HG02840 (cell line): ENCODE measurements around the gene CHML.

Experiments used
- ATAC-seq: cut with Tn5 transposase; IDR thresholded peaks from one replicate; pipeline ENCODE4 v1.9.1; 2021; ENCODE audit warnings: mild to moderate bottlenecking, moderate library complexity, moderate number of reproducible peaks; ENCODE audit not compliant: unreplicated experiment, low FRiP score

Gene CHML

DNA sequence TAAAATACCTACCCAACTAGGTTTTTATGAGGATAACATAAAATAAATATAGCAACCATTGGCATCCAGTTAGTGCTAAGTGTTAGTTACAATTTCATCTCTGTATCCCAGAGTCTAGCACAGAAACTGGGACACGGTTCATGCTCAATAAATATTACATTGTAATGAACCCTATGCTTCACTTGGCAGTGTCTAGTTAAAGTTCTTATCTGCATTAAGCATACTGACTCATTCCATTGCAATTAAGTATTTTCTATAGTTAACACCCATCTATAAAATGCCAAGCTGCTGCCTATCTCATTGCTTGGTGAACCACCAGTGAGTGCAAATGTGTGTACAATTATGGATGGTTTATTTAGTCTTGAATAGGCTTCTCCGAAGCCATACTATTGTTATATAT is 15.2 kb downstream of the CHML start:
- ATAC-seq, result no peak

DNA sequence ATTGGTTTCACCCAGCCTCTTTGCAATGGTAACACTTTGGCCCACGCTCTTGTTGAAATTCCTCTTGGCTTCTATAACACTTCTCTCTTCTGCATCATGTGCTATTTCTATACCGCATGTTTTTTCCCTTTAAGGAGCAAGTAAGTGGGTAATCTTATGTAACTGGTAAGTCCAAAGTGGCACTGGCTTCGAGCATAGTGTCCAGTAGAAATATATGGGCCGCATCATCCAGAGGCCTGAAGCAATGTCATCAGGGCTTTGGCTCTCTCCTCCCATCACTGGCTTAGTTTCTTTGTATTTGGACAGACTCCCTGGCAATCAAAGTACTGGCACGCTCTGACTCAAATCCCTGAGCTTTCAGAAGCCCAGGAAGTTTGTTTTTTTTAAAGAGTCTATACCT is 17.5 kb downstream of the CHML start:
- ATAC-seq, result no peak

- ATAC-seq, result no peak
Observed at GRCh38 chr1:241617426-241617825, 22.7 kb downstream of the CHML start.

- no peak for ATAC-seq
Observed at GRCh38 chr1:241615043-241615974, 24.9 kb downstream of the CHML start.

- no peak for ATAC-seq
Observed at GRCh38 chr1:241614572-241614971, 25.6 kb downstream of the CHML start.

DNA sequence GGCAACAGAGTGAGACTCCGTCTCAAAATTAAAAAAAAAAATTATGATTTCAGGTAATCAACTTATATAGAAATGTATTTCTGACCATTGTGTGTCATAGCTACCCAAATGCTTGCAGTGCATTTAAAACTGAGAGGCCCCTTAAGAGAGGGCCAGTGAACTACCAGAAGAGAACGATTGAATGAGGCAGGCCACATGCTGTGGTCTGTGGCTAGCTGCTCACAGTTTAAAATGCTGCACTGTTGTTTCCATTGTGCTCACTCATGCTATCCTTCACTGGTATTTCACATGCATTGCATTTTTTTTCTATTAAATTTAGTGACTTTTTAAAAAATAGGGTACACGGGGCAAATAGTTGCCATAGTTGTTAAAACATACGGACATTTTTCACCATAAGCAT is 26.0 kb downstream of the CHML start:
- no peak for ATAC-seq

- no peak for ATAC-seq
Observed at GRCh38 chr1:241612533-241613477, 27.4 kb downstream of the CHML start.

- no peak for ATAC-seq
Observed at GRCh38 chr1:241611736-241612135, 28.4 kb downstream of the CHML start.

- ATAC-seq, result peak; percentile 89
Observed at GRCh38 chr1:241611063-241611462, 29.1 kb downstream of the CHML start.

DNA sequence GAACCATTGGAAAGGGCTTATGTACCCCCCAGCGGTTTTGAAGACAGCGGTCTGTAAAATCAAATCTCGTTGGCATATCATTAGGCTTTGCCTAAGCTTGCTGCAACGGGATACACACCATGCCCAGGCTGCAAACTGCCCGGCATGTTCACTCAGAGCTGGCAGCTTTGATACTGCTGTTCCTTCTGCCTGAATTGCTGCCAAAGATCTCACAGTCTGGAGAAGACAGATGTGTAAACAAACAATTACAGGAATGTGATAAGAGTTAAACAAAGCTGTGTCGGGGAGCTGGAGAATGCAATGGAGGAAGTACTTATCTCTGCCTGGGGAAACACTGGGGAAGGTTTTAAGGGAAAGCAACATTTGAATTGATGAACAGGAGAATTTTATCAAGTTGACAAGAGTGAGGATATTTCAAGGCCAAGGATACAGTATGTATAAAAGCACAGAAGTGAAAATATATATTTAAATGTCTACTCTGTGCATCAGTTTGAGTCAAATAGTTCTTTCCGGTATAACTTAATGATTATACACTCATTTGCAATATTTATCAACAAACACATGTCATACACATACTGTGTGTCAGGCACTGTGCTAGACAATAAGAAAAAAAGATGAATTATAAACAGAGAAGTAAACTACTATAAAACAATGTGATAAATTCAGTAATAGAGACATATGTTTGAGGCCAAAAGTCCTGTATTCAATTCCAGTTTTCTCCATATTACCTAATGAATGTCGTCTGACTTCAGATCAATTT is 29.9 kb downstream of the CHML start:
- no peak for ATAC-seq

DNA sequence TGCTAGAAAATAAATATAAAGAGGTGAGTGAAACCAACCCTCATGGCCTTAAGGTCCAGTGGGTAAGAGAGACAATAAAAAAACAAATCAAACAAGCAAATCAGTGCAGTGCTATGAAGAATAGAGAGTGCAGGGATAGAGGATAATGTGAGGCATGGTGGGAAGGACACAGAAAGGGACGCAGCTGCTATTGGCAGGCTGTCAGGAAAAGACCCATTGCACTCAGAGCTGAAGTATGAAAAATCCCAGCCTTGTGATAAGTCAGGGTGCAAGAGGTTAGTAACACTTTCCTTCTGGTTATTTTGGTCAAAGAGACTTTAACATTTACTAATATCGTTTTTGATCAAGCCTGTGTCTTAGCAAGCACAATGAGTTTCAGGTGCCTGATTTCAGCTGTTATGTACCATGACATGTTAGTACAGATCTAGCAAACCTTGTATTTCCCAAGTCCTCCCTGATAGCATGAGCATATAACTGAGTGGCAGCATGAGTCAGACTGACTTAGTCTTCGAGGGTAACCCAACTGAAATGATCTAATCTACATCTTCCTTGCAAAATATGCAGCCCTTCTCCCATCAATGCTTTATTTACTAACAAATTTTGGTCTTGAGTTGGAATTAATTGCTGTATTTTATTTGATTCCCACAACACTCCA is 31.7 kb downstream of the CHML start:
- no peak for ATAC-seq

GRCh38 chr1:241607497-241607896 is 32.7 kb downstream of the CHML start:
- ATAC-seq, result no peak

DNA sequence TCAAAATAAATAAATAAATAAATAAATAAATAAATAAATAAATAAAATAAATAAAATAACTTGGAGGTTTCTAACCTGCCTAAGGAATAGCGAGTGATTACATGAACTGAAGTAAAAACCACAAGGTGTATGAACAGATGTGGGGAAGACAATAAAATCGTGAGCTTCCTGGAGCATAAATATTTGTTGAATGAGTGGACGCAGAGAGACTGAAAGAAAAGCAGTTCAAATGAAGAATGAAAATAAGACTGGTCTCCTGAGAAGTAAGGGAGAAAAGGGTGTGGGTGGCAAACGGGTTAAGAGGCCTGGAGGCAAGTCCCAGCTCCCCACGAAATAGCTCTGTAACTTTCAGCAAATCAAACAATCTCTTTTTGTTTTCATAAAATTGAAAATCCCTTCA is 33.6 kb downstream of the CHML start:
- no peak for ATAC-seq

GRCh38 chr1:241605146-241605805 is 34.9 kb downstream of the CHML start:
- no peak for ATAC-seq

DNA sequence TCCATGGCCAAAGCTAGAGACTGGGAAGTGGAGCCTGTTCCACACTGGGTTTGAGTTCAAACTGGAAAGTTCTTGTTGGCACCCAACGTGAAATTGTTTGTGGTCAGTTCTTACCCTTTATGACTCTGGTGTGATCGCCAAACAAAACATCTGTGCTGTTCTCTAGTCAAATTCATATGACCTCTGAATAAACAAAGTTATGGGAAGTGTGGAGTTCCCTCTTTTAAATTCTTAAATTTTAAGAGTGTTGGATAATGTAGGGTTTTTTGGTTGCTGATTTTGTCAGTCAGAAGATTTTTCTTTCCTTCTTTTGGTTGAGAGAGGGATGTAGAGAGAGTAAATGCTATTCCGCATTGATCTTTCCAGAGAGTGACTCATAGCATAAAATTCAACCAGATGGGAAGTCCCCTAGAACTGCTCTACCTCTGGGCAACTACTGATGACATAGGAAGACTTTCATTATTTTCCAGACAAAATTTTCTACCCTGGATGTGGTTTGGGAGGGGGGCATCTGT is 36.4 kb downstream of the CHML start:
- ATAC-seq, result no peak

DNA sequence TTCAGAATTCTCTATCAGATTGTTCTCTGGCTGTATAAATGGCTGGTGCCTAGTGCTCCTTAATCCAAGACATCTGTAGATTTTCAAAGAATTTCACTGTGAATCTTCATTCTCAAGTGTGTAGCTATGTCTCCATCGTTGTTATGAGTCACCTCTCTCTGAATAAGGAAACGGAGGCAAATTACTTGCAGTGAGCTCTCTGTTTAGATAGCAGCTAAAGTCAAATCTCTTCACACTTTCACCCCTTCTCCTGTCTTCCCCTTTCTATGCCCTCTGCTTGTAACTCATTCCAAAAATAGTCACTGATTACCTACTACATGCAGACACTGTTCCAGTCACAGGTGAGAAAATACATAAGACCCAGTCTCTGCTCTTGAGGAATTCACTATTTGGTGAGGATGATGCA is 39.7 kb downstream of the CHML start:
- peak; percentile 70 for ATAC-seq

- ATAC-seq, result peak; percentile 47
Observed at GRCh38 chr1:241598249-241598648, 41.9 kb downstream of the CHML start.

DNA sequence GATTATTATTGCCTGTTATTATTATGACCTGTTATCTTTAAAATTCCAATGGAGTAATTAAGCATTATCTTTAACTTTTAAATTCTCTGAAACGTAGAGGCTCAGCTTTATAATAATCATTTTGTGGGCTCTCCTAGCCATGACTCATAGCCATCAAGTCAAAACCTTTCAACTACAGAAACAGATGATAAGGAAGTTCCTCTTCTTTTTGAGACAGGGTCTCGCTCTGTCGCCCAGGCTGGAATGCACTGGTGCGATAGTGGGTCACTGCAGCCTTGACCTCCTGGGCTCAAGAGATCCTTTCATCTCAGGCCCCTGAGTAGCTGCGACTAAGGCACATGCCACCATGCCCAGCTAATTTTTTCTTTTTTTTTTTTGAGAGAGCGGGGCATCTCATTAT is 43.5 kb downstream of the CHML start:
- no peak for ATAC-seq

GRCh38 chr1:241593186-241593585 is 47.0 kb downstream of the CHML start:
- no peak for ATAC-seq
